A549 (cell line): ENCODE data around the gene NEDD4L. TPM values are rescaled to one million over a fixed set of nuclear protein-coding genes. Genes with fewer than 3 reads are reported as not detected.

Source experiments
- ATAC-seq, 2 experiments: fragments of 200-7000 bp in 1 of 2; fragments of >200 bp in 1 of 2; cut with Nextera tagmentation in 1 of 2; cut with Tn5 transposase in 1 of 2; 3 replicates each; pipeline versions ENCODE4 v1.8.0 to v1.9.1; 2018 to 2020; ENCODE audit warnings: mild to moderate bottlenecking in 1 of 2, moderate library complexity in 1 of 2
- CTCF ChIA-PET: fragments of 300-600 bp; sonication (Branson Sonifier 250); formaldehyde crosslinking; extraction: SDS; loops from one replicate; lab custom pipeline; 2021; ENCODE audit warnings: antibody characterized with exemption, inconsistent platforms; lab: Yijun Ruan, JAX
- POLR2A ChIA-PET: fragments of 350-600 bp; formaldehyde crosslinking; extraction: SDS; loops from one replicate; lab custom pipeline; 2021; ENCODE audit warnings: antibody characterized with exemption, inconsistent platforms; lab: Yijun Ruan, JAX
- DNase-seq, 2 experiments: peaks; one replicate each; pipeline versions ENCODE4 v3.0.0 to v3.0.0-alpha.2; 2011 to 2016; ENCODE audit warnings: low read depth in 1 of 2, low spot score in 1 of 2
- FAIRE-seq: peaks from 2 replicates; lab custom pipeline; 2011; peaks lifted over from hg19 to GRCh38; lab: Jason Lieb, UNC
- H3K27ac ChIP-seq, 2 experiments: fragments of >200 bp; sonication (Bioruptor Twin); formaldehyde crosslinking; 3 replicates each; pipeline ENCODE4 v1.5.1; 2016 to 2017
- H3K4me1 ChIP-seq: fragments of >200 bp; sonication (Bioruptor Twin); formaldehyde crosslinking; 3 replicates; pipeline ENCODE4 v1.6.1; 2016
- H3K4me2 ChIP-seq: fragments of >200 bp; sonication (Bioruptor Twin); formaldehyde crosslinking; 3 replicates; pipeline ENCODE4 v1.6.1; 2016
- H3K4me3 ChIP-seq: fragments of >200 bp; sonication (Bioruptor Twin); formaldehyde crosslinking; 3 replicates; pipeline ENCODE4 v1.5.1; 2016
- H3K9me3 ChIP-seq: fragments of >200 bp; sonication (Bioruptor Twin); formaldehyde crosslinking; 3 replicates; pipeline ENCODE4 v1.6.1; 2016
- BHLHE40 ChIP-seq: IDR thresholded peaks from 2 replicates; pipeline ENCODE4 v1.6.1; 2012; ENCODE audit warnings: low read depth, low read length, inconsistent platforms
- CBX2 ChIP-seq: fragments of 200-600 bp; sonication (generic); IDR thresholded peaks from 2 replicates; pipeline ENCODE4 v1.6.1; 2016; ENCODE audit warnings: low read depth, mild to moderate bottlenecking, borderline replicate concordance
- CBX8 ChIP-seq: fragments of 200-600 bp; sonication (generic); IDR thresholded peaks from 2 replicates; pipeline ENCODE4 v1.6.1; 2016
- CHD4 ChIP-seq: fragments of 200-600 bp; sonication (generic); IDR thresholded peaks from 2 replicates; pipeline ENCODE4 v1.6.1; 2016; ENCODE audit warnings: antibody characterized with exemption, mild to moderate bottlenecking, borderline replicate concordance
- E2F6 ChIP-seq: IDR thresholded peaks from 2 replicates; pipeline ENCODE4 v1.6.1; 2012; ENCODE audit warnings: low read depth, borderline replicate concordance
- EHMT2 ChIP-seq: fragments of 200-600 bp; sonication (generic); IDR thresholded peaks from 2 replicates; pipeline ENCODE4 v1.6.1; 2016; ENCODE audit warnings: antibody characterized with exemption, low read depth, mild to moderate bottlenecking, moderate library complexity
- FOXS1 ChIP-seq: fragments of 250-450 bp; sonication (Bioruptor Pico); IDR thresholded peaks from 2 replicates; pipeline ENCODE4 v1.5.0; 2020; ENCODE audit warnings: mild to moderate bottlenecking, moderate library complexity
- GATA3 ChIP-seq: IDR thresholded peaks from 2 replicates; pipeline ENCODE4 v1.6.1; 2012; ENCODE audit warnings: borderline replicate concordance
- HDAC2 ChIP-seq: fragments of 200-600 bp; sonication (generic); IDR thresholded peaks from 2 replicates; pipeline ENCODE4 v1.6.1; 2016
- HES2 ChIP-seq: fragments of >200 bp; sonication (Bioruptor Twin); formaldehyde crosslinking; IDR thresholded peaks from 2 replicates; pipeline ENCODE4 v1.6.1; 2016
- JUN ChIP-seq, 2 experiments: fragments of >200 bp; sonication (Bioruptor Twin); formaldehyde crosslinking; IDR thresholded peaks; 2 replicates in 1 of 2; 3 replicates in 1 of 2; pipeline ENCODE4 v1.6.1; 2016 to 2017
- MAX ChIP-seq: IDR thresholded peaks from 2 replicates; pipeline ENCODE4 v1.6.1; 2012
- MYC ChIP-seq: IDR thresholded peaks from 2 replicates; pipeline ENCODE4 v1.6.1; 2012; ENCODE audit warnings: mild to moderate bottlenecking, inconsistent platforms, low read length, improper control_type of control experiment, borderline replicate concordance
- PBX3 ChIP-seq: IDR thresholded peaks from 2 replicates; pipeline ENCODE4 v1.6.1; 2012
- POLR2A ChIP-seq: IDR thresholded peaks from 2 replicates; pipeline ENCODE4 v1.6.1; 2012; ENCODE audit warnings: mild to moderate bottlenecking, low read length
- RFX5 ChIP-seq: fragments of 450-650 bp; IDR thresholded peaks from 2 replicates; pipeline ENCODE4 v1.7.1; 2014; ENCODE audit warnings: antibody characterized with exemption, mild to moderate bottlenecking, moderate library complexity
- SMC3 ChIP-seq: fragments of >200 bp; sonication (Bioruptor Twin); formaldehyde crosslinking; IDR thresholded peaks from 3 replicates; pipeline ENCODE4 v1.6.1; 2018; ENCODE audit warnings: inconsistent platforms
- USF2 ChIP-seq: fragments of 450-650 bp; IDR thresholded peaks from 2 replicates; pipeline ENCODE4 v1.6.1; 2014; ENCODE audit warnings: antibody characterized with exemption
- ZFP36 ChIP-seq: fragments of 450-650 bp; IDR thresholded peaks from 2 replicates; pipeline ENCODE4 v1.6.1; 2014; ENCODE audit warnings: borderline replicate concordance; ENCODE audit not compliant: partially characterized antibody
- ZSCAN20 ChIP-seq: fragments of 250-450 bp; sonication (Bioruptor Pico); IDR thresholded peaks from 2 replicates; pipeline ENCODE4 v1.8.0; 2022; ENCODE audit warnings: mild to moderate bottlenecking, moderate library complexity
- WGBS: methylation state at CpG from one replicate; pipeline ENCODE4 v1.1.6; 2017; ENCODE audit errors: missing lambda C conversion rate; 5-methylcytosine and 5-hydroxymethylcytosine counted together
- polyA plus RNA-seq, 4 experiments: library from polyadenylated mRNA; depleted of rRNA in 3 of 4; stranded (reverse); fragments of >200 nt; fragmentation: RNase III in 1 of 4; extraction: RNeasy Plus Mini Kit Qiagen cat#74134 plus additional on column Dnase treatment in 1 of 4; gene quantifications; 2 replicates in 3 of 4; 3 replicates in 1 of 4; pipeline ENCODE4 v1.2.3, GENCODE V29; 2011 to 2017

NEDD4L gene
- polyA plus RNA-seq, 2 of the 4 experiments (the other 2 are of a cell fraction) = 18.0 to 36.5 TPM

- H3K27ac ChIP-seq = no peak overlapping the region
- ATAC-seq = no peak
- H3K4me2 ChIP-seq = no peak overlapping the region
- 96% methylated on average over 9 of the region's 10 CpGs for WGBS
- no peak for DNase-seq
- TF ChIP-seq HDAC2 (no peak), GATA3 (no peak), ZFP36 (no peak), POLR2A (no peak), USF2 (no peak), HES2 (no peak)
- TF ChIP-seq, all 56 proteins: peak for 0
- H3K9me3 ChIP-seq = no peaks in the 10 kb centered on the region
- H3K4me1 ChIP-seq = peaks cover 4% of the 10 kb centered on the region
- POLR2A ChIA-PET = no interaction called here
- no peak for FAIRE-seq
- CTCF ChIA-PET = no interaction called here
- H3K4me3 ChIP-seq = no peak overlapping the region
Measured at GRCh38 chr18:58369616-58370015, 325.6 kb downstream of the NEDD4L start.

GRCh38 chr18:58370038-58370580 lies 326.1 kb downstream of the NEDD4L start:
- ChIA-PET CTCF (interaction anchor here (1.4 kb wide), 1 partner anchor 184 kb away, joined by 3 read pairs; no protein-coding TSS in a partner anchor), POLR2A (no interaction called here)
- Histone ChIP-seq H3K4me1 (peaks cover under 1% of the 10 kb centered on the region; the same call in 1 of the 3 replicates), H3K27ac (no peak overlapping the region), H3K4me2 (no peak overlapping the region), H3K9me3 (no peaks in the 10 kb centered on the region), H3K4me3 (no peak overlapping the region)
- FAIRE-seq (no peak), ATAC-seq (no peak), DNase-seq (no peak)
- no peak for TF ChIP-seq SMC3
- no peak for TF ChIP-seq PBX3
- no peak for TF ChIP-seq HDAC2
- no peak for TF ChIP-seq EHMT2
- no peak for TF ChIP-seq ZFP36
- TF ChIP-seq RFX5 = no peak
- TF ChIP-seq BHLHE40 = no peak
- TF ChIP-seq E2F6 = no peak
- TF ChIP-seq FOXS1 (CRISPR knock-in tag) = no peak
- WGBS = 88% methylated on average over 10 of the region's 10 CpGs

GRCh38 chr18:58370612-58371011 lies 326.6 kb downstream of the NEDD4L start:
- H3K27ac ChIP-seq = no peak overlapping the region
- ChIA-PET CTCF (interaction anchor here (1.4 kb wide), 1 partner anchor 184 kb away, joined by 3 read pairs; no protein-coding TSS in a partner anchor), POLR2A (no interaction called here)
- H3K4me1 ChIP-seq = no peaks in the 10 kb centered on the region
- no peak overlapping the region for H3K4me2 ChIP-seq
- ATAC-seq (no peak), FAIRE-seq (no peak), DNase-seq (no peak)
- no peak for TF ChIP-seq USF2
- TF ChIP-seq MYC = no peak
- no peak for TF ChIP-seq CBX8
- no peak for TF ChIP-seq ZSCAN20 (CRISPR knock-in tag)
- TF ChIP-seq MAX = no peak
- no peak for TF ChIP-seq CBX2
- TF ChIP-seq CHD4 = no peak
- TF ChIP-seq JUN (IDR thresholded peaks at IDR 0.05) = no peak
- H3K4me3 ChIP-seq = no peak overlapping the region
- no peaks in the 10 kb centered on the region for H3K9me3 ChIP-seq
- WGBS = 86% methylated on average over 5 of the region's 5 CpGs
